ENCODE results near the gene UBE2H.

UBE2H gene

DNA sequence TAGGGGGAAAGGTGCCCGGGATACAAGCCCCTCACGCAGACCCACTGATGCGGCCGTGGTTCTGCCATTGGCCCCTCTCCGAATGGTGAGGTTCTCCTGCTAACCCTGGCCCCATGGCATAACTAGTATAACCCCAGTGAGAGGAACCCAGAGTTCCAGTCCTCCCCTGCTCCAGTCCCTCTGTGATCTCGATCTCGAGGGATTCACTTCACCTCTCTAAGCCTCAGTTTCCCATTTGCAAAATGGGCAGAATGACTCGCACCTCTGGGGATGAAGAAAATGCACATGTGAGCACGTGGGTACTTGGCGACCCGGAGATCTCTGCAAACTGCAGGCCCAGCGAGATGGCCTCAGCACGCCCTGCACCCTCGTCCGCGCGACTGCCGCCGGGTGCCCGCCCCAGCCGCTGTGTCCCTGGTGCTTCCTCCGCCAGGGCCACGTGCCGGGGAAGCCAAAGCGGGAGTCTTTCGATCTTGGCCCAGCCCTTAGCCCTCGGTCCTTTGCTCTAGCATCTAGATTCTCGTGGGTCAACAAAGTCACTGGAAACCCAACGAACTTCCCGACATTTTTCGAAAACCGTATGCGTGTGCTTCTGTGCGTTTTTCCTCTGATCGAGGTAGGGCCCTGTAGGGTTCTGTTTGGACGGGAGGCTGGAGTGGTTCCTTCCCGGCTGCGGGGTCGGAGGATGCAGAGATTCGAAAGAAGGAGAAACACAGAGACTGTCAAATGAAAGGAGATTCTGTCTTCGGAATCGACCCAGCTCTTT lies 169.8 kb downstream of the UBE2H start:
- no peak for DNase-seq

DNA sequence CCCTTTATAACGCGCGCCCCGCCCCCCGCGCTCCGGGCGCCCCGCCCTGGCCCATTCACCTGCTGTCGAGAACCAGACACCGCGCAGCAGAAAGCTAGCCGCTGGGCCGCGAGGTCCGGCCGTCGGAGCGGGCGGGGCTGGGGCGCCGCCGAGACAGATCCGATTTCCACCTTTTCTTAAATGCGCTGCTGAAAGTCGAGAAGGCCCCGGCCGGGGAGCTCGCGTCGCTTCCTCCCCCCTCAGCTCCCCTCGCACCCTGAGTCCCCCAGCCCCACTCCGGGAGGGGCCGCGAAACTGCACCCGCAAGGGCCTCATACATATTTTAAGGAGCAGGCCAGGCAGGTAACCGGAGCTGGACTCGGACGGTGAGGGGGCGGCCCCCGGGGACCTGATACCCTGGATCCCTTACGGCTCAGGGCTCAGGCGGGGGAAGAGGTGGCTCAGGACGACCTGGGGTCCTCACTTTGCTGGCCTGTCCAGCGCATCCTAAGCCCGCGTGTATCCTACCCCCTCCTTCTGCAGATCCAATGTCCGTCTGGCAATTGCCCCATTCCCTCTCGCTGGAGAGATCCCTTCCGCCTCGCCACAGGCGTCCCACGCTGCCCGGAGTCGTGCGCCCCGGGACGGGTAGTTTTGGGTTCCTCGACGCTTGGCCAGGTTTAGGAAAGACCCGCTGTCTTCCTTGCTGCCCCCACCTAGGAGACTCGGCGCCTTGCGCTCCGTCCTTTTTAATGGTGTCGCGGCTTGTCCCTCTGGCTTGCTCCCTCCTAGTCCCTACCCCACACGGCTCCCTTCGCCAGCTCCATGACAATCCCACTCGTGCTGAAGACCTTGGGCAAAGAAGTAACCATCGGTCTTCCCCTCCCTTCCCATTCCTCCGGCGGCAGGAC lies 170.6 kb downstream of the UBE2H start:
- no peak for DNase-seq

DNA sequence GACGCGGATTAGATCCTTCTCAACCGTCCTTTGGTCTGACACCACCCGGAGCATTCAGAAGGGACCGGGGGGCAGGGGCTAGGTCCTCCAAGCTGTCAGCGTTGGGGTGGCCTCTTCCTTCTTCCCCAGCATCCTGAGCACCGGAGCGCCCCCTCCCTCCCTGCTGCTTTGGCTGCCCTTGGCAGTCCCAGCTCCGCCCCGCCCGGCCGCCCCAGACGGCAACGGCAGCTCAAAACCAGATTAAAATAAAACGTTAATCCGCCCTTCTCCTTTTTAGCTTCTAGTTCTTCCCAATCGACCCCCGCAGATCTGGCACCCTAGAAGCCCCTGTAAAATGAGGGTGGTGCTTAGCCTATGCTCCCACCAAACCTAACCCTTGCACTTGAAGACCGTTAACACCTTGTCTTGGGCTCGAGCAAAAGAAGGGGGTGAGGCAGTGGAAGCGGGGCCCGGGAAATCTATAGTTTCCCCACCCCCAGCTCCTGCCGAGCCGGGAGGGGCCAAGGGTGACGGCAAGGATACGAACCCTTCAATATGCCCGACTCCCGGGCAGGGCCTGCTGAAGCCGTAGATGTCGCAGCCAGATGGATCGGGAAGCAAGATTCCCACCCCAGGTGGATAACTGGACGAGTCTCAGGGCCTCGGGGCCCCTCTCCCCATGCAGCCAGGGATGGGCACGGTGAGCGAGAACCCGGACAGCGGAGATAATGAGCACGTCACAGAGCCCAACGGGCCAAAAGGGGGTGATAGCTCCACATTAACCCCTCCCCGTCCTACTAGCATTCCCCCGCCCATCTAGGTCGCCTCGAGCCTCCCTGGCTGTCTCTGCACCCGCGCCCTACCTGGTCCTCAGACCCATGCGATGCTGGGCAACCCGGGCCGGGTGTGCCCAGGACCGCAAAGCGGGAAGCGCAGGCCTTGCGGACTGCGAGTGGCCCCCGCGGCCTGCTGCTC lies 171.5 kb downstream of the UBE2H start:
- no peak for DNase-seq

Measured in activated CD4-positive, alpha-beta T cell treated with anti-CD3 and anti-CD28 coated beads, Interleukin-2, Interleukin-6, amounts not matched to agents 100 ng/mL and 50 ng/mL, durations not matched to agents 16 hours and 8 hours (primary cell).